Nephron (organoid): Measurements from ENCODE around the gene RGS6.

Experiments
- H3K27ac Mint-ChIP-seq, 3 experiments: 2 replicates each; pipeline ENCODE4 v1.8.0; 2020; ENCODE audit warnings: mixed read lengths in 3 of 3, mild to moderate bottlenecking in 2 of 3, moderate library complexity in 1 of 3
- H3K27me3 Mint-ChIP-seq: 2 replicates; pipeline ENCODE4 v1.8.0; 2021; ENCODE audit warnings: low read depth, mild to moderate bottlenecking, moderate library complexity, mixed read lengths
- H3K36me3 Mint-ChIP-seq: 2 replicates; pipeline ENCODE4 v1.8.0; 2020; ENCODE audit warnings: low read depth, mixed read lengths
- H3K4me1 Mint-ChIP-seq: 2 replicates; pipeline ENCODE4 v1.8.0; 2020; ENCODE audit warnings: mixed read lengths
- H3K4me3 Mint-ChIP-seq, 3 experiments: 2 replicates each; pipeline ENCODE4 v1.8.0; 2020; ENCODE audit warnings: mild to moderate bottlenecking in 3 of 3, mixed read lengths in 3 of 3, moderate library complexity in 2 of 3
- H3K9me3 Mint-ChIP-seq: 2 replicates; pipeline ENCODE4 v1.8.0; 2020; ENCODE audit warnings: mixed read lengths
- TF ChIP-seq, protein P1 (sequence below), 3 experiments: fragments of 200-600 bp; sonication (generic); IDR thresholded peaks; one replicate each; pipeline ENCODE4 v1.5.0; 2021; ENCODE audit warnings: antibody characterized with exemption in 3 of 3; ENCODE audit not compliant: unreplicated experiment in 3 of 3

Gene RGS6

DNA sequence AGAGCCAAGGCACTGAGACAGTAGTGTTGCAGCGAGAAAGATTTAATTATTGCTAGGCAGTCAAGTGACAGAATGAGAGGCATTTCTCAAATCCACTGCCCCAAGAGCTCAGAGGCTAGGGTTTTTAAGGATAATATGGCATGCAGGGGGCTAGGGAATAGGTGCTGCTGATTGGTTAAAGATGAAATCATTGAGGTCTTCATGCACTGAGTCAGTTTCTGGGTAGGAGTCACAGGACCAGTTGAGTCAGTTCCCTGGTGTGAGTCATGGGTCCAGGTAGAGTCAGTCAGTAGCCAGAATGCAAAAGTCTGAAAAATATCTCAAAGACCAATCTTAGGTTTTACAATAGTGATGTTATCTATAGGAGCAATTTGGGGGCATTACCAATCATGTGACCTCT lies 323.8 kb downstream of the RGS6 start:
- H3K27ac Mint-ChIP-seq = no peak overlapping the region
- peaks cover 10% of the 10 kb centered on the region for H3K9me3 Mint-ChIP-seq
- peaks cover 5% of the 10 kb centered on the region for H3K36me3 Mint-ChIP-seq
- no peak overlapping the region for H3K4me3 Mint-ChIP-seq
- TF ChIP-seq, protein P1, sequence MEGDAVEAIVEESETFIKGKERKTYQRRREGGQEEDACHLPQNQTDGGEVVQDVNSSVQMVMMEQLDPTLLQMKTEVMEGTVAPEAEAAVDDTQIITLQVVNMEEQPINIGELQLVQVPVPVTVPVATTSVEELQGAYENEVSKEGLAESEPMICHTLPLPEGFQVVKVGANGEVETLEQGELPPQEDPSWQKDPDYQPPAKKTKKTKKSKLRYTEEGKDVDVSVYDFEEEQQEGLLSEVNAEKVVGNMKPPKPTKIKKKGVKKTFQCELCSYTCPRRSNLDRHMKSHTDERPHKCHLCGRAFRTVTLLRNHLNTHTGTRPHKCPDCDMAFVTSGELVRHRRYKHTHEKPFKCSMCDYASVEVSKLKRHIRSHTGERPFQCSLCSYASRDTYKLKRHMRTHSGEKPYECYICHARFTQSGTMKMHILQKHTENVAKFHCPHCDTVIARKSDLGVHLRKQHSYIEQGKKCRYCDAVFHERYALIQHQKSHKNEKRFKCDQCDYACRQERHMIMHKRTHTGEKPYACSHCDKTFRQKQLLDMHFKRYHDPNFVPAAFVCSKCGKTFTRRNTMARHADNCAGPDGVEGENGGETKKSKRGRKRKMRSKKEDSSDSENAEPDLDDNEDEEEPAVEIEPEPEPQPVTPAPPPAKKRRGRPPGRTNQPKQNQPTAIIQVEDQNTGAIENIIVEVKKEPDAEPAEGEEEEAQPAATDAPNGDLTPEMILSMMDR (IDR thresholded peaks at IDR 0.05; ENCODE audit: unreplicated experiment in 3 of 3) = no peak
- peaks cover 12% of the 10 kb centered on the region for H3K4me1 Mint-ChIP-seq
- H3K27me3 Mint-ChIP-seq = no peaks in the 10 kb centered on the region

DNA sequence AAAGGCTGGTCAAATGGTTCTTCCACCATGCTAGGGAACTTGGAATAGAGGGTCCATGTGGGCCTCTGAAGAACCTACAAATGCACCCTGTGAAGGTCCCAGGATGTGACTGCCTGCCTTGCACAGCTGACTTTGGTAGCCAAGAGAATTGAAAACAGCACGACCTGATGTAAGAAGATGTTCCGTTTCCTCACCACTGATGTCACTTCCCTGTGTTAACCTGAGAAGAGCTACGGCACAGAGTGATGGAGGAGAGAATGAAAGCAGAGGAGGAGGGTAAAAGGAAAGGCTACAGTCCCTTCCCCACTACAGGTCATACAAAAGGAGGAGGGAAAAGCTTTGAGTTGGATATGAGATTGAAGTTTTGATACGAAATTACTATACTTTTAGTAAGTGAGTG lies 328.8 kb downstream of the RGS6 start:
- H3K4me1 Mint-ChIP-seq = peaks cover 5% of the 10 kb centered on the region
- peaks cover 9% of the 10 kb centered on the region for H3K9me3 Mint-ChIP-seq
- TF ChIP-seq, protein P1 (IDR thresholded peaks at IDR 0.05; ENCODE audit: unreplicated experiment in 3 of 3) = no peak
- no peaks in the 10 kb centered on the region for H3K36me3 Mint-ChIP-seq
- no peak overlapping the region for H3K4me3 Mint-ChIP-seq
- H3K27me3 Mint-ChIP-seq = no peaks in the 10 kb centered on the region
- no peak overlapping the region for H3K27ac Mint-ChIP-seq

- H3K36me3 Mint-ChIP-seq = no peaks in the 10 kb centered on the region
Measured at GRCh38 chr14:72262771-72263170, 330.5 kb downstream of the RGS6 start.

DNA sequence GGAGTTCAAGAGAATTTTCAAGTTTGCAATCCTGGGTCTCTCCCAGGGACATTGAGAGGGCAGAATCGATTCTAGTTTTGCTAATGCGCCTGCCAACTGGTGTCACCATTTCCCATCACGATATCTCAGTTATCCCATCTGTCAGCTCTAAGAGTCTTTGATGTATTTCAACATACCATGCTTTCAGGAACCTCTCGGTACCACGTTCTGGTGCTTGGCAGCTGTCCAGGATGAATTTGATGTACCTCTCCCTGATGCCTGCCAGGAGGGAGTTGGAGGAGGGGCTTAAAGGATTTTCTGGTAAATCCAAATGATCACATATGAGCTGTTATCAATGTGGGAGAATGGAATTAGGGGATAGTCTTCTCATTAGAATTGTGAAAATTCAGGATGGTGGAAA lies 332.5 kb downstream of the RGS6 start:
- TF ChIP-seq, protein P1 (IDR thresholded peaks at IDR 0.05; ENCODE audit: unreplicated experiment in 3 of 3) = no peak
- H3K36me3 Mint-ChIP-seq = no peaks in the 10 kb centered on the region
- peaks cover 6% of the 10 kb centered on the region for H3K4me1 Mint-ChIP-seq
- H3K27me3 Mint-ChIP-seq = no peaks in the 10 kb centered on the region
- no peak overlapping the region for H3K27ac Mint-ChIP-seq
- H3K9me3 Mint-ChIP-seq = peaks cover 7% of the 10 kb centered on the region
- H3K4me3 Mint-ChIP-seq = no peak overlapping the region

More at GRCh38 chr14:72262771-72263170, 330.5 kb downstream of the RGS6 start:
- Mint-ChIP-seq H3K4me3 (no peak overlapping the region), H3K27me3 (no peaks in the 10 kb centered on the region), H3K4me1 (peaks cover 6% of the 10 kb centered on the region), H3K27ac (no peak overlapping the region), H3K9me3 (peaks cover 7% of the 10 kb centered on the region)
- TF ChIP-seq, protein P1 (IDR thresholded peaks at IDR 0.05; ENCODE audit: unreplicated experiment in 3 of 3) = no peak

DNA sequence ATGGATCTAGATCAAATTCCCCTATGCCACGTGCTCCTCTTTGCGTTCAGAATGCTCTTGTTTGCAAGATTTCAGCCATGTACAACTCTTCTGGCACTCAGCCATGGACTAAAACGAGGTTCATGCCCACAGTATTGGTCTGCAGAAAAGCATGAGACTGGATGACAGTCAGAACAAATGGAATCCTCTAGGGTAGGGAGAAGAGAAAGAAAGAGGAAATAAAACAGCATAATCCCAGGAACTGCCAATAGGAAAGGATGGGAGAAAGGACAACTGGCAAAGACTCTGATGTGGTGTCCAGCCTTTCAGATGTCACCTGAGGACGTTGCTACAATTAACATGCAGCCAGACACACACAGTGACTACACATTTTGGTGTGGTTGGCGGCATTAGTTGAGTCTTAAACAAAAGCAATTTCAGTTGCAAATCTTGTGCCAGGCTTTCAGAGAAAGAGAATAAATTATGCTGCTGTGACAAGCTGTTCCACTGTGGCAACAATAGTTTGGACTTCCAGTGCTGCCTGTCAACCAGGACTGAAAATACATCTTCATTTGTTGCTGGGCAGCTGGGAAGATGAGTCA lies 338.0 kb downstream of the RGS6 start:
- TF ChIP-seq, protein P1 (IDR thresholded peaks at IDR 0.05; ENCODE audit: unreplicated experiment in 3 of 3) = no peak
- Mint-ChIP-seq H3K4me3 (no peak overlapping the region), H3K4me1 (peaks cover 6% of the 10 kb centered on the region), H3K27ac (no peak overlapping the region), H3K36me3 (no peaks in the 10 kb centered on the region), H3K27me3 (no peaks in the 10 kb centered on the region), H3K9me3 (peaks cover 9% of the 10 kb centered on the region)

- peaks cover 6% of the 10 kb centered on the region for H3K4me1 Mint-ChIP-seq
- no peak overlapping the region for H3K27ac Mint-ChIP-seq
- TF ChIP-seq, protein P1 (IDR thresholded peaks at IDR 0.05; ENCODE audit: unreplicated experiment in 3 of 3) = no peak
- no peak overlapping the region for H3K4me3 Mint-ChIP-seq
- no peaks in the 10 kb centered on the region for H3K27me3 Mint-ChIP-seq
- H3K36me3 Mint-ChIP-seq = no peaks in the 10 kb centered on the region
- peaks cover 9% of the 10 kb centered on the region for H3K9me3 Mint-ChIP-seq
Measured at GRCh38 chr14:72270749-72271148, 338.5 kb downstream of the RGS6 start.
